NCI-H526 (cell line): Measurements from ENCODE around the gene RGS7.
"Not testable (repeated sequence)": the region's sequence is repeated elsewhere in the genome, so short reads cannot be mapped to it uniquely, and the experiment has no call there.

Source experiments
- DNase-seq, 2 experiments: peaks; one replicate each; lab custom pipeline; 2025; lab: John Stamatoyannopoulos, UW

The RGS7 gene

DNA sequence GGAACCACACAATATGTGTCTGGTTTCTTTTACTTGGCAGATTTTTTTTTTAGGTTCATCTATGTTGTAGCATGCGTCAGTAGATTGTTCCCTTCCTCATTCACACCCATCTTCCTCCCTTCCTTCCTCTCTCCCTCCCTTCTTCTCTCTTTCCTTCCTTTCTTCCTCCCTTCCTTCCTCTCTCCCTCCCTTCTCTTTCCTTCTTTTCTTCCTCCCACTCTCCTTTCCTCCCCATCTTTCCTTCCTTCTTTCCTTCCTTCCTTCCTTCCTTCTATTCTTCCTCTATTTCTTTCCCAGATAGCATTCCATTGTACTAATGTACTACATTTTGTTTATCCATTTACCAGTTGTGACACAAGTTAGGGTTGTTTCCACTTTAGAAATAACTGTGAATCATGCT lies 218.0 kb downstream of the RGS7 start:
- no peak for DNase-seq

DNA sequence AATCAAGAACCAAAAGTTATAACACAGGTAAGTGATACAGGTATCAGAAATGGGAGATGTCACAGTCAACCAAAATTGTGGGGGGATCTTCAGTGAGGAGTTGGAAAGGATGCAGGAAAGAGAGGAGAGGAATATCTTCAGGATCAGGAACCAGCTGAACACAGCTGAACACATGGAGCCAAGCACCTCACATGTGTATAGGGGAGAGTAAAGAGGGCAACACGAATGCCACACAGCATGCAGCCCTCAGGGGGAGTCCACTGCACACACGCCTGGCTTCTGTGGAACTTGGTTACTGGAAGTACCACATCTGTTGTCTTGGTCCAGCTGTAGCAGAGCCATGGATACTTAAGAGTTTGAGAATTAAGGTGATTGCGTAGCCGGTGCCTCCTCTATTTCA lies 218.8 kb downstream of the RGS7 start:
- no peak for DNase-seq

DNA sequence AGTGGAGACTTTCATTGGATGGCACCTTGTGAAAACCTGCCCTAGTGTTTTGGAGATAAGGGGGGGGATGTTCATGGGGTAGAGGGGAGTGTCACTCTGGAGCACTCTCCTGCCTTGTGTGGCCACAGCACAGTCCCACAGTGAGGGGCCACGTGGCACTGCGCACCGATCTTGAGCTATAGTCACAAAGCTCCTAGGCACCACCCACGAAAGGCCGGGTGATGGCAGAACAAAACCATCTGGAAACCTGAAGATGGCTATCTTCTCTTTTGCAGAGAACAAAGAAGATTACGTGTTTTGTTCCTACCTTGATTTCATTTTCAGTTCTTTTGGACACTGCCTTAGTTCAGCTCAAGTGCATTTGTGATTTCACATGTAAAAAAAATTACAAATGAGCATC lies 220.6 kb downstream of the RGS7 start:
- DNase-seq: no peak

DNA sequence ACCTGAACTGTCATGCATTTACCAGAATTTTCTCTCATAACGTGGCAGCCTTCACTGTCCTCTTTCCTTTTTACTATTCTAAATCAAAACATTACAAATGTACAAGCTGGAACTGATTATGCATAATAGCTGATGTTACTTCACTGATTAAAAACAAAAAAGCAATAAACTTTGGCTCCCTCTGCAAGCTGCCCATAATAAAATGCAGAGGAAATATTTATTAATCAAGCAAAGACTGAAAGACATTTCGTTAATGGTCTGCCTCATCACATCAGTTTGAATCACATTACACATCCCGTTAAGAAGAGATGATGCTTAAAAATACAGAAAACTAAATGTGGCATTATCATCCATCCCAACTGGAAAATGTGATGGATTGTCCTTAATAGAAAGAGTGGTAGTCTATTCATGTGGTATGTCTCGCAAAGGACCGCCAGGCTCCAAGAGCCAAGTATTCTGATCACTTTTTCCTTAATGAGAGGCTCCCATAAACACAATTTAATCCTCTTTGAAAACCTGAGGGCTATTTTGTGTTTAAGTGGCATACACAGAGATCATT lies 225.3 kb downstream of the RGS7 start:
- no peak for DNase-seq

DNA sequence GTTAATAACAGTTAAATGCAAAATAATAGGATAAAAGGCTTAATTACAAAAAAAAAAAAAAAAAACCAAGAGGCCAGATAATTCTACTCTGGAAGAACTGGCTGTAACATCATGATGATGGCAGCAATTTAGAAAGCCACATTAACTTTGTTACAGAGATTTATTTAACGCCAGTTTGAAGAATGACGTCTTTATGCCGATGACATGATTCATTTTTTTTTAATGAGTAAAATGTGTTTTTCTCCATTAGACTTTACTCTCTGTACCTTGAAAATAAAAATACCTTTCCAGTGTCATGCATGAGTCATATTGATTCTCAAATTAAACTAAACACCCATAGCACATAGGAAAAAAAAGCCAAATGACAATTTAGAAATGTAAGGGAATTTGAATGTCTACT lies 226.1 kb downstream of the RGS7 start:
- DNase-seq: no peak

DNA sequence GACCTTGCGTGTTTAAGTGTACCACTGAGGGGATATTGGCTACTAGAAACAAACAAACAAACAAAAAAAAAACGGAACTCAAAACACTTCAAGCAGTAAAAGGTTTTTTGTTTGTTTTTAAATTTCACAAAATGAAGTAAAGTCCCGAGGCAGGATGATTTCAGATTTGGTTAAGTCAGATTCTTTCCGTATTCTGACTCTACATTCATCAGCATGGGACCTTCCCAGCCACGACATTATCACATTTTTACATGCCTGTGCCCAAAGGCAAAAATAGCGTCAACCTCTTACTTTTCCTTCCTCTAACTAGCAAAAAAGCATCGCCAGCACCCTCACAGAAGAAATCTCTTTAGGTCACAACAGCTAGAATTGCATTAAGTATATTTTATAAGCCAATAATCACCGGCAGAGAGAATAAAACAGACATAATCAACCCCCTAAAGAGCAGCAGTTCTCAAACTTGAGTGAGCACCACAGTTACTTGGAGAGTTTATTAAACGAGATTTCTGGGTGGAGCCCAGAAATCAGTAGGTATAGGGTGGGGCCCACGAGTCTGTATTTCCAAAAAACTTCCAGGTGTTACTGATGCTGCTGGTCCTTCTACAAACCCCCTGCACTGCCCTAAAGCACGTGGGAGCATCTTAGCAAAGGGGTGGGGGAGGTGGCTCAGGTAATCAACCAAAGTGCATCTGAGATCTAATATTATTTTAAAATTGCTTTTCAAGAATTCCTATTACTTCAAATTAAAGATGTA lies 227.6 kb downstream of the RGS7 start:
- no peak for DNase-seq

DNA sequence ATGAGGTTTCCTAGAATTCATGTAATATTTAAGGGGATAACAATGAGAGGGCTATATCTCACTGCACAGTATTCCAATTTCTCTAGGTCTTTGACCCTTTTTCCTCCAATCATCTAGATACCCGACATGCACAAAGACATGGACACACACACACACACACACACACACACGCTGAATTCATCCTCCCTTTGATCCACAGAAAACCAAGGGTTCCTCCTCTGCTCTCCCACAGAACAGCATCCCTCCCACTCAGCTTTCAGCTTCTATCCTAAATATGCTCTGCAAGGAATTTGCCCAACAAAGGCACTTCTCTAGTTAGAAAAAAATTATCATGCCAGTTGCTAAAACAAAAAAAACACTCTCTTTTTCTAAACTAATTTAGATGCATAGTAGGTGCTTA lies 231.7 kb downstream of the RGS7 start:
- DNase-seq: no peak

DNA sequence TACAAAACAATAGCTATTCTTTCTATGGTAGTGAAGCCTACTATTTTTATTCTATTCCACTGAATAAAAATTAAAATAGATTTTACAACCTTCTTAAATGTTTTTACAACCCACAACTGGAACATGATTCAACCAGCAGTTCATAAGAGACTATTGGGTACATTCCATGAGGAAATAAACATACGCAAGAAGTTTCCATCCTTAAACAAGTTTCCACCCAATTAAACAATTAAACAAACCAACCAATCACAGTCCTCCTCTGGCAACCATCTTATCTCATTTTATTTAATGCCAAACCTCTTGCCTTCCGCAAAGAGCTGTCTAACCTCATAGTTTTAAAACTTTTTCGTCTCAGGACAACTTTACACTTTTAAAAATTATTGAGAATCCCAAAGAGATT lies 239.0 kb downstream of the RGS7 start:
- no peak for DNase-seq

DNA sequence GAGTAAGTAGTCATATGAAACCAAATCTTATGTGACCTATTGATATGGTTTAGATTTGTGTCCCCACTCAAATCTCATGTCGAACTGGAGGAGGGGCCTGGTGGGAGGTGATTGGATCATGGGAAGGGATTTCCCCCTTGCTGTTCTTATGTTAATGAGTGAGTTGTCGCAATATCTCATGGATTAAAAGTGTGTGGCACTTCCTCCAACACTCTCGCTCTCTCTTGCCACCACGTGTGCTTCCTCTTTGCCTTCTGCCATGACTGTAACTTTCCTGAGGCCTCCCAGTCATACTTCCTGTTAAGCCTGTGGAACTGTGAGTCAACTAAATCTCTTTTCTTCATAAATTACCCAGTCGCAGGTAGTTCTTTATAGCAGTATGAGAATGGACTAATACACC lies 241.2 kb downstream of the RGS7 start:
- DNase-seq: no peak

DNA sequence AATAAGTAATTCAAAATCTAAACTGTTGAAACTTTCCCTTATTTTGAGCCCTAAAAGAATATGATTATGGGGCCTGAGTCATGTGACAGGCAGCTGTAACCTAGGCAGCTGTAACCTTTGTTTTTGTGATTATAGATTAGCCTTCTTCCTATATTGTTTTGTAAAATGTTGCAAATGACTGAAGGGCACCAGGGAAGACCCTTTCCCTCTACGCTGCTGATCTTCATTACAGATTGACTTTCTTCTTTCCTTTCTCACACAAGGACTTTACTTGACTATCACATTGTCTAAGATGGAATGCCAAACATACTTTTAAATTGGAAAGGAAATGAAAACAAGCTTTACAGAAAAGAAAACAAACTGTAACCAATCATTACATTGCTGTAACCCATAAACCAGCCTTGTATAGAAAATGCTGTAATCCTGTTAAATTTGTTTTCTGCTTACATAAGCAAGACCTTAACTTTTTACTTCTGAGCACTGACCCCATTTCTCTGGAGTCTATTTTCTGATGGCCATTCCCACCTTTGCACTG lies 242.2 kb downstream of the RGS7 start:
- DNase-seq: no peak

DNA sequence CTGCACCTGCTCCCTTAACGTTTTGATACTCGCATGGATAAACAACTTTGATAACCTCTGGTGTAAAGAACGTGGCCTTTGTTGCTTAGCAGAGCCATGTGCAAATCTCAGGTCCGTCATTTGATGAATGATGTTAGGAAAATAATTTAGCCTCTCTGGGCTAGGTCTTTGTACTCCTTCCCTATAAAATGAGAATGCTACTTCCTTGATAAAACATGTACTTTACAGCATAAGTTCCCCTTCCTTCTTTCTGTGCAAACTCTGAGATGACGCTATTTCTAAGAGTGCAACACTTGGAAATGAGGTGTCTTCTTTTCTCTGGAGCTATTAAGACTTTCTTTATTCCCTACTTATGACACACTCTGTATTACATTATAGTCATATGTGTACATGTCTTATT lies 243.4 kb downstream of the RGS7 start:
- no peak for DNase-seq

DNA sequence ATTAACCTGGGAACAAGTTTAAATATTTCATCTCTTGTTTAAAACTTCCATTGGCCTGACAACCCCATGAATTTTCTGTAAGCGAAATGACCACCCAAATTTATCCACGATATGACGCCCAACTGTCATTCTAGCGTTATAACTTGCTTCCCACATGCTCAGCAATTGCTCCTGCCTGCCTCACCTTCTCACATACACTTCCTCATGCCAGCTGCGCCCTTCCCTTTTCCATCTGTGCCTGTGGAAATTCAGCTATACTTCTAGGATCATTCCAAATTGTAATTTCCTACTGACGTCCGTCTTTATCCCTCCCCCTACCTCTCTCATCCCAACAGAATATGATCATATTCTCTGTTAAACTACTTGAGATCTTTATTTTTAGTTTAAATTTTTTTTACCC lies 248.0 kb downstream of the RGS7 start:
- DNase-seq: no peak

DNA sequence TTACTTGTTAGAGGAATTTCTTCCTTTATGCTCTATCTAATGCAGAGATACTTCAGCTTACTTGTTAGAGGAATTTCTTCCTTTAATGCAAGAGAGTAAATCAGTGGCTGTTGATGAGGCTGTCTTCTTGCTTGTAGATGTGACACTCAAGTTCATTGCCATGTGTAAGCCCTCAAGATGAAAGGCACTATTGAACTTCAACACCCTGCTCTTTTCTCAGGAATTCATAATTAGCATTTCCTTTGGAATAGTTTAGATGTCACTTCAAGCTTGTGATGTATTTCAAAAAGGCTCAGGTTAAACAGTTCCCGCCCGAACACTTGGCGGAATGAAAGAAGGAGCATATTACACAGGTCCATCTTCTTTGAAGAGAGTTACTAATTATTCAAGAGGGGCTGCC lies 251.9 kb downstream of the RGS7 start:
- DNase-seq: no peak

DNA sequence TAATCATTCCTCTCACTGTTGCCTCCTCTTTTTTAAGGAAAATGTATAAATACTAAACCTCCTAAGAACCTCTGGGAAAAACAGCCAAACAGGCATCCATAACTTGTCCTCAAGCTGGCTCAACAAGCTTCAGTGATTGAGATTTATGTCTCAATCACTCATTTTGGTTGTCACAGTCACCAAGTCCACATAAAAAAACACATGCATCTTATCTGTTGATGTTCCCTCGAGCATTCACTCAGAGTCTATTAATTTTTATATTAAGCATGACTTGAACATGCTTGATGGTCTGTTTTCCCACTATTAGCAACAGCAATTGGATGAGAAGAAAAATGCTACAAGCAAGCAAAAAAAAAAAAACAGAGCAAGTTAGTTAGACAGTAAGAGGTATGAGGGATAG lies 254.3 kb downstream of the RGS7 start:
- no peak for DNase-seq

DNA sequence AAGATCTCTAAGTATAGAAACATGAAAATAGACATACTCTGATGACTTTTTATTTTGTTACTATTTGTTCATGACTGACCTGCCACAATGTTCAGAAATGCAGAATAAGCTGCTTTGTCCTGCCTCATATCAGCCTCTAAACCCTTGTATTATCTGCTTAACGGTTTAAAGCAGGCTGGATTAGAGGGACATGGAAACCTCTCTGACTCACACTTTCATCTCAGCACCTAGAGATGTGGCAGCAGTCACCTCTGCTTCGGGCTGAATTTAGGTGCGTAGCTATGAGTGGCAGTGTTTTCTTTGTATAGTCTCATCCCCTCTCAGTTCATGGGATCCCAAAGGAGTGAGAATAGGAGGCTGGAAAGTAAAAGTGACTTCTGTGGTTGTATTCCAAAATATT lies 255.4 kb downstream of the RGS7 start:
- no peak for DNase-seq

DNA sequence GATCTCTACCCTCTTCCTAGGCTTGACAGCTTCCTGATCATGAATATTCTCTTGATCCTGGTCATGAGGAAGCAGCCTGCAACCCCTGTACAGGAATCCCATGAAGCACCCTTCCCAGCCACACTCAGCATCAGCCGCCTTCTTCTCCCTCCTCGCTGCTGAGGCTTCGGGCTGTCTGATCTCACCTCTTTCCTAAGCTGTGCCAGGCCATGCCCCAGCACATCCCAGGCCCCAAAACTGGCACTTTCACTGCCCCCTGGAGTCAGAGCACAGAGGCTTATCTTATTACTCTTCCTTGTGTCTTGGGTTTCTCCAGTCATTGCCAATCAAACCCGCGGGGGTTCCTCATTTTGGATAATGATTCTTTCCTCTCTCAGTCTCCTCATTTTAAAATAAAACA lies 259.5 kb downstream of the RGS7 start:
- DNase-seq: no peak

DNA sequence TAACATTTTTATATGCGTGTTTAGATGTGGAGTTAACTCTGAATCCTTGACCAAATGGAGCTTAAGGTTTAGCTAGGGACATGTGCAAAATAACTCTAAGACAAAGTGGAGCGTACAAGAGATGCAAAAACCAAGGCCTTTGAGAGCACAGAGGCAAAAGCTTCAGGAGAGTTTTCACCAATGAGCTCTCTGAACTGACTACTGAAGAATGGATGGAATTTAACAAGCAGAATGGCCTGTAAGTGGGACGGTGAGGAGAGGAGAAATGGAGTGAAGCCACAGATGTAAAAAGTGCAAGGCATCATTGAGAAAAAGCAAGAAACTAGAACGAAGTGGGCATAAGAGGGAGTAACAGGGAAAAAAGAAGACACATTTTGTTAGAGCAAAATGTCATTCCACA lies 260.0 kb downstream of the RGS7 start:
- no peak for DNase-seq

DNA sequence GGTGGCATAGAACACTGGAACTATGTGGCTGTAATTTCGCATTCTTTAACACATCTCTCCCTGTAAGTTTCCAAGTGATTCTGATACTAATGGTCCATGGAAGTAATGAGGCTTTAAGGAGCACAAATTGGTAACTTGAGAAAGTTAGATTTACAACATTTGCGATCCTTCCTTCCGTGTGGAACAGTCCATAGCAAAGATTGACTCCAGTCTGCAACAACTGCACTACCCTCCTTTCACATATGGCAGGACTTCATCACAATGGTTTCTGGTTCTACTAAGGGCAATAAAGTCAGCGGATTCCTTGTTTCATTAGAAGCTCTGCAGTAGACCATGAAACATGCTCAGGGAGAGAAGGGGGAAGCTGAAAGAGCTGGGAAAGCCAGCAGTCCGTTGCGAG lies 261.2 kb downstream of the RGS7 start:
- no peak for DNase-seq

DNA sequence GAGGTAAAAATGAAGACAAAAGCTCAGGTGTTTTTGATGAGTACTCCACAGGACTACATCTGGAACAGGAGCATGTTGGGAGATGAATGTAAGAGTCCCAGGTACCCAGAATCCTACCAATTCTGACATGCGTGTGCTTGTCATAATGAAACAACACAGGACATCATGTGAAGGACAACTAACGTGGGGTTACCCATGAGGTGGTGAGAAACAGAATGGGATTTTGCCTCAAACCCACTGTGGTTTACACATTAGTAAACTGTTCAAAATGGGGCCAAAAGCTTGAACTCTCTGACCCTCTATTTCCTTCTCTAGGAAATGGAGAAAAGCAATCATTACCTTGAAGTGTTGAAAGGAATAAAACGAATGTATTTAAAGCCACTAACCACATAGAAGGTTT lies 266.2 kb downstream of the RGS7 start:
- DNase-seq: no peak

DNA sequence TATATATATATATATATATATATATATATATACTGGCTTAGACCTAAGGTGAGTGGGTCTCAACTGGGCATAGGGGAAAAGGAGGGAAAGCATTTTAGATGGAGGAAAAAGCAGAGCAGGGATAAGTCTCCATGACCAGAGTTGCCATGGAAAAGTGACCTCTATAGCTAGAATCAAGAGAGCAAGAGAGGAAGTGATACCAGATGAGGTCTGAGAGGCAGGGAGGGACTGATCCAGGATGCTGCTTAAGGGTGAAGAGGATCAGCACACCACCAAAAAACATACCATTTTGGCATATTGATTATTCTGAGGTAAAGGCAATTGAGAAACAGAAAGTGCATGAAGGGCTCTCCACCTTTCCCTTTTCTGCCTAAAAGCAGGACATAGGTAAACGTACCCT lies 267.9 kb downstream of the RGS7 start:
- not testable (repeated sequence) for DNase-seq

DNA sequence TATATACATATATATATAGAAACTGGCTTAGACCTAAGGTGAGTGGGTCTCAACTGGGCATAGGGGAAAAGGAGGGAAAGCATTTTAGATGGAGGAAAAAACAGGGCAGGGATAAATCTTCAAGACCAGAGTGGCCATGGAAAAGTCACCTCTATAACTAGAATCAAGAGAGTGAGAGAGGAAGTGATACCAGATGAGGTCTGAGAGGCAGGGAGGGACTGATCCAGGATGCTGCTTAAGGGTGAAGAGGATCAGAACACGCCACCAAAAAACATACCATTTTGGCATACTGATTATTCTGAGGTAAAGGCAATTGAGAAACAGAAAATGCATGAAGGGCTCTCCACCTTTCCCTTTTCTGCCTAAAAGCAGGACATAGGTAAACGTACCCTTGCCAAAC lies 268.9 kb downstream of the RGS7 start:
- not testable (repeated sequence) for DNase-seq

DNA sequence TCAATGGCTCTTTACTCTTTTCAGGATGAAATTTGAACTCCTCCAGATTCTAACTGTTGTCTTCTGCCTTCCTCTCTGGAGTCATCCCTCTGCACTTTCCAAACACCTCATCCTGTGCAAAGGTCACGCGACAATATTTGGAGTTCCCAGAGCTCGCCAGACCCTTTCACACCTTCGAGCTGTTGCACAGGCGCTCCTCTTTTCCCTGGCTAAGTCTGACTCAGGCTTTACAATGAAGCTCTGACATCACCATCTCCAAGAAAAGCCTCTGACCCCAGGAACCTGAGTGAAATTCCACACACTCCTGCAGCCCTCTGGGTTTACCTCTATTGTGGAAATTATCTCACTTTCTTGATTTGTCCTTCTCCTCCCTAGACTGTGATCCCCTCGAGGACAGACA lies 270.3 kb downstream of the RGS7 start:
- no peak for DNase-seq

DNA sequence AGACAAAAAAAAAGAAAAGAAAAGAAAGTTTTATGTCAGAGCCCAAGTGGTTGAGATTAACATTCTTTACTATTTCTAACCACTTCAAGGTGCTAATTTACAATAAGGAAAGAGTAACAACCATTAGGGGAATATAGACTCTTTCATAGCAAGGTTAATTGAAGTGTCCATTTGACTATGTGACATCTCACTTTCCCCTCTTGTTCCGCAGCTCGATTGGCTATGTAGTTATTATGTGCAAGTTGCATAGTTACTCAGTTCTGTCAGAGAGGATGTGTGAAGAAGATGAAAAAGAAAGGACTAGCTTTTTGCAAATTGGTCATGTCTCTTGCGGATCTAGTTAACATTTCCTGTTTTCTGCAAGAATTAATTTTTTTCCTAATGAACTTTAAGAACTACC lies 273.7 kb downstream of the RGS7 start:
- no peak for DNase-seq

DNA sequence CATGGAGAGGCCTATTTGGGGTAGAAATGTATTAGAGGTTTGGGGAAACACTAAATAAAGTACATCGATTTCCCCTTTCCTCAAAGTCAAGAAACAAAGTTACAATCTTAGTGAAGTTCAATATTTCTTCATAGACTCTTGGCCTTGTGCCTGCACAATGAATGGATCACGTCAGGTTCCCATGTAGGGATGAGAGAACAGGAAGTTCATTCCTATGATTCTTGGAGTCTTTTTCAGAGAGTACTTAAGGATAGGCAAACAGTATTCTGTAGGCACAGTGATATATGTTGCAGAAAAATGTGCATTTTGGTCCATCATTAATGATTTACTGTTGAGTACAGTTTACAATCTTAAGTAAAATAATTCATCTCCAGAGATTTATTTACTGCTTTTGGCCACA lies 275.5 kb downstream of the RGS7 start:
- no peak for DNase-seq
